ENCODE measurements around the gene MYL4. TPM values are rescaled to one million over a fixed set of nuclear protein-coding genes. Genes with fewer than 3 reads are reported as not detected.

MYL4 gene
- total and polyA plus RNA-seq, 12 donors = 0.36 to 4.9 (median 0.98) TPM; not detected in 6

DNA sequence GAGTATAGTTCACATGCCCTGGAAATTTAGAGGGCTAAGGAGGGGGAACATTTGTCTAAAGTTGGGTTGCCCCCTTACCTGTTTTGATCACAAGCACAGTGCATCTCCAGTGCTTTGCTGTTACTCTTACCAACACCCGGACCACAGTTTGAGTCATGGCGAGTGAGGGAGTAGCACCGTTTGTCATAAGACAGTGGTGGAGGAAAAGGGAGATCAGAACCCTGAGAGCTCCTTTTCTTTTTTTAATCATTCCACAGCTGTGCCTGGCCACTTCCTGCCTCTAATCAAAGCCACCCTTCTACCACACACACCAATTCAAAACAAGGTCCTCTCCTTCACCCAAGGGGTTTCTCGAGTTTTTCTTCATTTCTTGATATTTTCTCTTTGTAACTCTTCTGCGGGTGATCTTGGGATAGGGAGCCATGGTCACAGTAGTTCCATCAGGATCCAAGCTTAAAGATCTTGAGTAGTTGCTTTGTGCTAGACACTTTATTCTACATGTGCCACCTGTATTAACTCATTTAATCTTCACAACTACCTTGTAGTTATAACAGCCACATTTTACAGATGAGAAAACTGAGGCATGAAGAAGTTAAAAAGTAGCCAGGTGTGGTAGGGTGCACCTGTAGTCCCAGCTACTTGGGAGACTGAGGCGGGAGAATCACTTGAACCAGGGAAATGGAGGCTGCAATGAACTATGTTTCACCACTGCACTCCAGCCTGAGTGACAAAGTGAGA, 5.0 kb upstream of the MYL4 start:
- H3K9me3 ChIP-seq (replicated peaks in 1 of 3) = no peaks in the 10 kb centered on the region
- 72 to 80% (median 77%) methylated on average over 6 of the region's 6 CpGs for WGBS, 4 donors
- H3K4me1 ChIP-seq (replicated peaks in 1 of 2) = peaks cover 10 to 20% of the 10 kb centered on the region in 2 donors
- H3K27ac ChIP-seq = peak overlapping the region in 1 of 5 donors; percentile 73
- H3K4me3 ChIP-seq = no peak overlapping the region
- no peak for DNase-seq
- no peaks in the 10 kb centered on the region for H3K36me3 ChIP-seq (replicated peaks in 1 of 2)
- TF ChIP-seq, protein P1, sequence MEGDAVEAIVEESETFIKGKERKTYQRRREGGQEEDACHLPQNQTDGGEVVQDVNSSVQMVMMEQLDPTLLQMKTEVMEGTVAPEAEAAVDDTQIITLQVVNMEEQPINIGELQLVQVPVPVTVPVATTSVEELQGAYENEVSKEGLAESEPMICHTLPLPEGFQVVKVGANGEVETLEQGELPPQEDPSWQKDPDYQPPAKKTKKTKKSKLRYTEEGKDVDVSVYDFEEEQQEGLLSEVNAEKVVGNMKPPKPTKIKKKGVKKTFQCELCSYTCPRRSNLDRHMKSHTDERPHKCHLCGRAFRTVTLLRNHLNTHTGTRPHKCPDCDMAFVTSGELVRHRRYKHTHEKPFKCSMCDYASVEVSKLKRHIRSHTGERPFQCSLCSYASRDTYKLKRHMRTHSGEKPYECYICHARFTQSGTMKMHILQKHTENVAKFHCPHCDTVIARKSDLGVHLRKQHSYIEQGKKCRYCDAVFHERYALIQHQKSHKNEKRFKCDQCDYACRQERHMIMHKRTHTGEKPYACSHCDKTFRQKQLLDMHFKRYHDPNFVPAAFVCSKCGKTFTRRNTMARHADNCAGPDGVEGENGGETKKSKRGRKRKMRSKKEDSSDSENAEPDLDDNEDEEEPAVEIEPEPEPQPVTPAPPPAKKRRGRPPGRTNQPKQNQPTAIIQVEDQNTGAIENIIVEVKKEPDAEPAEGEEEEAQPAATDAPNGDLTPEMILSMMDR (IDR thresholded peaks at IDR 0.05) = no peak
- no peak for TF ChIP-seq POLR2A (IDR thresholded peaks at IDR 0.05)
- H3K27me3 ChIP-seq = no peaks in the 10 kb centered on the region
- intact Hi-C loops (cut with DNase I) = no loop called here

DNA sequence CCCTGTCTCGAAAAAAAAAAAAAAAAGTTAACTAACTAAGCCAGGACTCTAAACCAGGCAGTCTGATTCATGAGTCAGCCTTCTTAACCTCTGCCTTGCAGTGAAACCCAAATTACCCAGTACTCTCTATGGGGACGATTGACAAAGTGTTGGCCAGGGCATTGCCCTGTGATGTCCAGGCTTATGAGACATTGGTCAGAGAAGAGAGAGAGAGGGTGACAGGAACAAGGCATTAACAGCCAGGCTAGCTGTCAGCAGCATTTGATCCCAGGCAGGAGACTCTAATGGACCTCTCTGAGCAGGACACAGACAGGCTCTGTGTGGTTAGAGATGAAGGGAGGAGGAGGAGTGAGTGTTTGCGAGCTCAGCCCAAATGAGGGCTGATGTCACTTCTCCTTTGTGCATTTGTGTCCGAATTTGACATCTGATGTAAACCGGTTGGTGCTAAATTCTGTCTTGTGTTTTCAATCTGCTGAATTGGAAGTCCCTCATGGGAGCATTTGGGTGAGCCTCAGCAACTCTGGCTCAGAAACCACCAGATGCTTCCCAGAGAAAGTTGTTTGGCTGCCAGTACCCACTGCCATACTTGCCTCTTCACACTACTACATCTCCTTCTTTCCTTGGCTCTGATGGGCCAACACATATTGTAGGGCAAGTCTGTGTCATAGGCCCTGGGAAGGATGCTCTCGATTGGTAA, 4.3 kb upstream of the MYL4 start:
- Histone ChIP-seq H3K9me3 (replicated peaks in 1 of 3) (no peaks in the 10 kb centered on the region), H3K27me3 (no peaks in the 10 kb centered on the region), H3K27ac (peak overlapping the region in 4 of 5 donors; percentile 29 to 73 (median 60)), H3K4me1 (replicated peaks in 1 of 2) (peaks cover 10 to 20% of the 10 kb centered on the region in 2 donors), H3K4me3 (peak overlapping the region in 1 of 4 donors; percentile 6), H3K36me3 (replicated peaks in 1 of 2) (no peaks in the 10 kb centered on the region)
- peak in 2 of 7 donors; percentile 27 to 61 for DNase-seq
- intact Hi-C loops (cut with DNase I) = no loop called here
- WGBS, 4 donors = 48 to 56% (median 50%) methylated on average over 6 of the region's 6 CpGs
- TF ChIP-seq POLR2A (IDR thresholded peaks at IDR 0.05) = no peak
- TF ChIP-seq, protein P1 (IDR thresholded peaks at IDR 0.05) = no peak

DNA sequence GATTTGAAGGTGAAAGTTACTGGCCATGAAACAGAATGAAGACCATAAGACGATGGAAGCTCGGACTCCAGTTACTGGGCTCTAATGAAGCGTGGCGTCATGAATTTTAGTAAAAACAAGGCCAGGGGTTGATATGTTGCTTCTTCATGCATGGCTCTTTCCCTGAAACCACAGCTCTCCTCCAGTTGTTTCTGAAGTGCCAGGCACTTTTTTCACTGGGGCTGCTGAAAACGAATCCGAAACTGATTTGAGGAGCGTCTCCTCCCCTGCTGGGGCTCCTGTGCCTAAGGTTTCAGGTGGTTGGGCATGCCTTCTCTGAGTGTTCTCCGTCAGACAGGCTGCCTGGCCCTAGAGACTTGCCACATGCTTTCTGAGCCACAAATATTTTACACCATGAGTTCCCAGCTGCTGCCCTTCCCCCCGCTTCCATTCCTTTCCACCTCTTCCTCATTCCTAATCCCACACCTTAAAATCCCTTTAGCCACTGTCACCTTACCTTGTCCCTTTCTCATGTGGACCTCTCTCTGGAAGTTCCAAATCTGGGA, 3.7 kb upstream of the MYL4 start:
- Histone ChIP-seq H3K27me3 (no peaks in the 10 kb centered on the region), H3K4me3 (peak overlapping the region in 1 of 4 donors; percentile 6), H3K9me3 (replicated peaks in 1 of 3) (no peaks in the 10 kb centered on the region), H3K27ac (peak overlapping the region in 4 of 5 donors; percentile 29 to 73 (median 60)), H3K36me3 (replicated peaks in 1 of 2) (no peaks in the 10 kb centered on the region), H3K4me1 (replicated peaks in 1 of 2) (peaks cover 10 to 20% of the 10 kb centered on the region in 2 donors)
- 50 to 55% (median 52%) methylated on average over 9 of the region's 9 CpGs for WGBS, 4 donors
- peak in 6 of 7 donors; percentile 65 to 81 (median 77) for DNase-seq
- intact Hi-C loops (cut with DNase I) = no loop called here
- peak in 1 of 2 donors; percentile 44 for TF ChIP-seq POLR2A (IDR thresholded peaks at IDR 0.05)
- TF ChIP-seq, protein P1 (IDR thresholded peaks at IDR 0.05) = no peak
